ENCODE measurements around the gene FBXL7.

GRCh38 chr5:15621094-15621493 is 121.1 kb downstream of the FBXL7 start:
- TF ChIP-seq CTCF (IDR thresholded peaks at IDR 0.05; ENCODE audit: poor library complexity, severe bottlenecking) (no peak), EZH2 (IDR thresholded peaks at IDR 0.05; ENCODE audit: borderline replicate concordance, insufficient read depth, low read length, poor library complexity, severe bottlenecking) (no peak), MXI1 (conservative IDR thresholded peaks at IDR 0.05; ENCODE audit: poor library complexity, severe bottlenecking) (no peak)
